Karpas-422 (cell line): ENCODE measurements around the gene LYRM4. TPM values are rescaled to one million over a fixed set of nuclear protein-coding genes. Genes with fewer than 3 reads are reported as not detected.

Experiments used
- DNase-seq: peaks from one replicate; pipeline ENCODE4 v3.0.0-alpha.2; 2015
- H2AFZ ChIP-seq: fragments of 200-600 bp; sonication (generic); 2 replicates; pipeline ENCODE4 v1.6.1; 2014; ENCODE audit warnings: antibody characterized with exemption, low read length, mixed read lengths
- H3K27ac ChIP-seq: fragments of 200-600 bp; sonication (generic); 2 replicates; pipeline ENCODE4 v1.5.1; 2014; ENCODE audit warnings: mild to moderate bottlenecking, low read length, moderate library complexity
- H3K27me3 ChIP-seq: fragments of 200-600 bp; sonication (generic); 2 replicates; pipeline ENCODE4 v1.6.1; 2014; ENCODE audit warnings: low read length, mixed read lengths
- H3K36me3 ChIP-seq: fragments of 200-600 bp; sonication (generic); 2 replicates; pipeline ENCODE4 v1.6.1; 2014; ENCODE audit warnings: low read length, mixed read lengths; ENCODE audit not compliant: insufficient read depth
- H3K4me1 ChIP-seq: fragments of 200-600 bp; sonication (generic); 2 replicates; pipeline ENCODE4 v1.6.1; 2014; ENCODE audit warnings: mild to moderate bottlenecking, low read length, mixed read lengths
- H3K4me2 ChIP-seq: fragments of 200-600 bp; sonication (generic); 2 replicates; pipeline ENCODE4 v1.6.1; 2014; ENCODE audit warnings: low read length, low read depth, mild to moderate bottlenecking; ENCODE audit not compliant: poor library complexity, severe bottlenecking
- H3K4me3 ChIP-seq: fragments of 200-600 bp; sonication (generic); 2 replicates; pipeline ENCODE4 v1.5.1; 2014; ENCODE audit warnings: mild to moderate bottlenecking, antibody characterized with exemption, low read length, mixed read lengths
- H3K79me2 ChIP-seq: fragments of 200-600 bp; sonication (generic); 2 replicates; pipeline ENCODE4 v1.6.1; 2014; ENCODE audit warnings: mild to moderate bottlenecking, low read length, mixed read lengths
- H3K9ac ChIP-seq: fragments of 200-600 bp; sonication (generic); 2 replicates; pipeline ENCODE4 v1.6.0; 2014; ENCODE audit warnings: low read length
- H3K9me2 ChIP-seq: fragments of 200-600 bp; sonication (generic), shearing (Covaris generic); replicated peaks from 2 replicates; pipeline ENCODE4 v1.6.0; 2014; ENCODE audit warnings: mild to moderate bottlenecking, low read length, moderate library complexity; ENCODE audit not compliant: insufficient read depth
- H3K9me3 ChIP-seq: fragments of 300-700, 200-600 bp; sonication (generic); 2 replicates; pipeline ENCODE4 v1.6.1; 2014; ENCODE audit warnings: low read length, mixed read lengths
- H4K20me1 ChIP-seq: fragments of 200-600 bp; sonication (generic); 2 replicates; pipeline ENCODE4 v1.6.1; 2014; ENCODE audit warnings: mild to moderate bottlenecking, antibody characterized with exemption, low read length, low read depth; ENCODE audit not compliant: insufficient read depth
- total RNA-seq: library from RNA; depleted of rRNA; stranded (reverse); fragments of >200 nt; shearing (Covaris generic); gene quantifications from 2 replicates; pipeline ENCODE4 v1.2.3, GENCODE V29; 2014; ENCODE audit warnings: low replicate concordance

Gene LYRM4
- total RNA-seq, 1 experiment from 2014 or later = 50.5 TPM

DNA sequence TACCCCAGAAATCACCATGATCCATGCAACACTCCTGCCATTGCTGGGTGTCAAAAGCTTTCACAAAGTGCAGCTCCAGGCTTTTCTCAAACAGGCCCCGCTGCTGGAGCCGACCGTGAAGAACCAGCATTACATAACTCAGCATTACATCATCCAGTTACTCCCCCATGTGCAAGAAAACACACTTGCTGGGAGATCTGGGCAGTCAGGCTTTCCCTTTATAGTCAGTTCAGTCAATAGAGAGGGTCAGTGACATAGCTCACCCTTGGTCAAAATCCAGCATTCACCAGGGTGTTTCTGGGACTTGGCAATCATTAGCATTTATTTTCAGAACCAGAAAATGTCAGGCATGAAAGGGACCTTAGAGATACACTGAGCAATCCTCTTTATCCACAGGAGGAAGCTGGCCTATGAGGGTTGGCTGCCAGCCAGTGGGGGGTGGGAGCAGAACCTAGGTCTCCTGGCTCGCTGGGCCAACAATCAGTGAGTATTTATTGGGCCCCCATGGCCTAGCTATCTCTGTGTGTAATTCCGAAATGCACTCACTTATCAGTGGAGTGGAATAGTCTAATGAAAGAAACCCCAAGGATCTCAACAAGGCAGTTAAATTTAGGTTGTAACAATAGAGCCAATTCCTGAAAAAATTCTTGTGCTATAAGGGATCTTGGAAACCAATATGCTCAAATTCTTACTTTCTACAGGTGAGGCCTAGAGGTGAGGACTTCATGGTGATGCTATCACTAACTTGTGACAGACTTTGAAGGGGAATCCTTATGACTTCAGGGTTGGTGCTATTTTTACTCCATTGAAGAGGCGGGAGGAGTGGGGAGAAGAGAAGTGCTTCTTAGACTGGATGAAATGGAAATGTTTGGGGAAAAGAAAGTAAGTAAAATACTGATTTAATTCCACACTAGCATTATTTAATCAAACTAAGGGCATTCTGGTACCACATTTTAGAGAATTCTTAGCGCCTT lies 54.6 kb downstream of the LYRM4 start:
- Histone ChIP-seq H2AFZ (no peak overlapping the region), H3K79me2 (peaks cover 16% of the 10 kb centered on the region), H3K9me2 (no peaks in the 10 kb centered on the region), H3K4me3 (no peak overlapping the region), H3K4me1 (no peaks in the 10 kb centered on the region), H3K9ac (no peak overlapping the region), H4K20me1 (no peaks in the 10 kb centered on the region), H3K4me2 (no peak overlapping the region), H3K36me3 (no peaks in the 10 kb centered on the region), H3K27me3 (no peaks in the 10 kb centered on the region), H3K9me3 (no peaks in the 10 kb centered on the region), H3K27ac (no peak overlapping the region)
- DNase-seq = no peak

DNA sequence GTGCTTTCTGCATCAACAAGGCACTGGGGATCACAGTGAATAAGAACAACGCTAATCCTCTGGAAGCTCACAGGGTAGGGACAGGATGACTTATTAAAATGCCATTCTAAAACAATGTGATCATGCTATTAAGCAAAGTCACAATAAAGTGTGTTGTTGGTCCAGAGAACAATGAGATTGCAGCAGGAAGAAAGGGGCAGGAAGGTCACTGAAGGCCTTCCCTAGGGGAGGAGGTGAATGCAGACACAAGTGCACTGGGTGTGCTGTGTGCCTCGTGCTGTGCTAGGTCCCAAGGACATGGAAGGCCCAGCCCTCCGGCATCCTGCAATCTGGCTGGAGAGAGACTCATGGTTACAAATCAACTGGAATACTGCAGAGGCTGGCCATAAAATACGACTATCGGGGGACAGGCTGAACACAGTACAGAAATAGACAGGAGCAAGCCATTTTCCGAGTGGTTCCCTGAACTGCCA lies 55.7 kb downstream of the LYRM4 start:
- Histone ChIP-seq H2AFZ (no peak overlapping the region), H3K79me2 (peaks cover 11% of the 10 kb centered on the region), H3K27me3 (no peaks in the 10 kb centered on the region), H3K9me2 (no peaks in the 10 kb centered on the region), H4K20me1 (no peaks in the 10 kb centered on the region), H3K9me3 (no peaks in the 10 kb centered on the region), H3K9ac (no peak overlapping the region), H3K4me1 (no peaks in the 10 kb centered on the region), H3K4me2 (no peak overlapping the region), H3K4me3 (no peak overlapping the region), H3K27ac (no peak overlapping the region), H3K36me3 (no peaks in the 10 kb centered on the region)
- DNase-seq = no peak

DNA sequence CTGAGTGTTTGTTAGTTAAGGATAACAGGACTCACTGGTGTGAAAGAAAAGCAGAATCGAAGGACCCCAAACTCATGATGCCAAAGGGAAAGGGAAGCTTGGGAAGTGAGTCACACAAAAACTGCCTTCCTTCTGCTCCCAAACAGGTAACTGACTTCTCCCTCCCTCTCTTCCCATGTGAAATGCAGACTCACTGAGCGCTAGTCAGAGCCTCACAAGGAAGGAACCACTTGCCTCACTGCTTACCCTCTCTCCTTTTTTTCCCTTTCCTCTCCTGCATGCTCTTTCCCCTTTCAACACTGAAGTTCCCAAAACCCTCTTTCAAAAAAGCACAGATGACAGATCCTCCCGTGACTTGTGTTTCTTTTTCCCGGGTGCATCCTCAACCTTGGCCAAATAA lies 56.4 kb downstream of the LYRM4 start:
- H3K4me1 ChIP-seq = no peaks in the 10 kb centered on the region
- no peaks in the 10 kb centered on the region for H3K36me3 ChIP-seq
- no peaks in the 10 kb centered on the region for H3K9me3 ChIP-seq
- H3K4me3 ChIP-seq = no peak overlapping the region
- H3K79me2 ChIP-seq = peaks cover 17% of the 10 kb centered on the region
- H3K27ac ChIP-seq = no peak overlapping the region
- no peak for DNase-seq
- no peak overlapping the region for H2AFZ ChIP-seq
- no peaks in the 10 kb centered on the region for H3K27me3 ChIP-seq
- no peaks in the 10 kb centered on the region for H4K20me1 ChIP-seq
- no peak overlapping the region for H3K9ac ChIP-seq
- H3K9me2 ChIP-seq = no peaks in the 10 kb centered on the region
- no peak overlapping the region for H3K4me2 ChIP-seq

DNA sequence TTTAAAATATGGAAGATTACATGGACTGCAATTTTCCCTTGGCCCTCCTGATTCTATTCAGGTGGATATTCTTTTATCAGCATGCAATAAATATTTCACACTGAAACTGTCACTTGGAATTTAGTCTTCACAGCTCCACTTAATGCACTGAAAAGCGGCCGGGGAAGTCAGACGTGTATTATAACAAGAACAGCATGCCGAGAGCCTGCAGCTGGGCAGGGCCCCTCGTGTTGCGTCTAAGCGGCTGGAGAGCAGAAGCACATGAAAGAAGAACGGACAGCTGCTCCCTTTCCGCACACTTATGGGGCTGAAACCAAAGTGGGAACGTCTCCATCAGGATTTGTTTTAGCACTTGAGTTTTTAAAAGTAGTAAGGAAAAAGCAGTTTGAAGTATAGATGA lies 57.2 kb downstream of the LYRM4 start:
- no peak for DNase-seq
- Histone ChIP-seq H3K4me2 (no peak overlapping the region), H4K20me1 (no peaks in the 10 kb centered on the region)

DNA sequence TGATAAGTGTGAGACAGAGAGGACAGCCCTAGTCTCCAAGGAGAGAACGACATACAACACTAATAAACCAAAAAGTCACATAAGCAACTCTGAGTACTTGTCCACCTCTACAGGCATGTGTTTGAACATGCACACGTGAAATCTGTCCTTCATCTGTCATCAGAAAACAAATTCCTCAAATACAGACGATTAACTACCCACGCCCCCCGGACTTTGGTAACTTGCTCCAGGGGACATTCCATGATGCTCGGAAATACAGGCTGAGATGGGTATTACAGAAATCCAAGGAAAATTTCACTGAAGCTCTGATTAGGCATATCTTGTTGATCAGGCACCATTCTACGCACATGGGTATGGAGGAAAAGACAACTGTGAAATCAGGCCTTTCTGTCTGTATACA lies 57.8 kb downstream of the LYRM4 start:
- Histone ChIP-seq H3K9me3 (no peaks in the 10 kb centered on the region), H4K20me1 (no peaks in the 10 kb centered on the region), H3K27me3 (no peaks in the 10 kb centered on the region), H3K9ac (no peak overlapping the region), H3K79me2 (peaks cover 25% of the 10 kb centered on the region), H2AFZ (no peak overlapping the region), H3K36me3 (no peaks in the 10 kb centered on the region), H3K4me2 (no peak overlapping the region), H3K9me2 (no peaks in the 10 kb centered on the region), H3K4me1 (no peaks in the 10 kb centered on the region), H3K4me3 (no peak overlapping the region), H3K27ac (no peak overlapping the region)
- no peak for DNase-seq

More for the DNA sequence above, 57.2 kb downstream of the LYRM4 start:
- Histone ChIP-seq H2AFZ (no peak overlapping the region), H3K4me3 (no peak overlapping the region), H3K27me3 (no peaks in the 10 kb centered on the region), H3K9me3 (no peaks in the 10 kb centered on the region), H3K79me2 (peaks cover 25% of the 10 kb centered on the region), H3K9me2 (no peaks in the 10 kb centered on the region), H3K4me1 (no peaks in the 10 kb centered on the region), H3K36me3 (no peaks in the 10 kb centered on the region), H3K27ac (no peak overlapping the region), H3K9ac (no peak overlapping the region)

DNA sequence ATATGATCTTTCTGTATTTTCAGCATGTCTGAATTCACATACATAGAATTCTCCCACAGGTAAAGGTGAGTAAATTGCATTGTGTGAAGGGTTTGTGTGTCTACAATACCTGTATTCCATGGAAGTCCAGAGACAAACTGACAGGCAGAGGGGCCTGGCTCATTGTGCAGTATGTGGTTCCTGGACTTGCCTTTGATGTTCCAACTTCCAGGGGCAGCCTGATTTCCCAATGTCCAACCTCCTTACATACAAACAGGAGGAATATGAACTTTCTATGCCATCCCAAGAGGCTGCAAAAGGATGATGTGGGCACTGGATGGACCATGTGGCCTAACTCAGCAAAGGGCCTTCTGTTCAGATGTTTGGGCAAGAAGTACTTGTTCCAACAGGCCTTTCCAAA lies 58.5 kb downstream of the LYRM4 start:
- no peak overlapping the region for H3K4me2 ChIP-seq
- no peaks in the 10 kb centered on the region for H3K4me1 ChIP-seq
- H3K27ac ChIP-seq = no peak overlapping the region
- no peak overlapping the region for H3K4me3 ChIP-seq
- no peak for DNase-seq
- H3K36me3 ChIP-seq = no peaks in the 10 kb centered on the region
- no peaks in the 10 kb centered on the region for H4K20me1 ChIP-seq
- H3K9ac ChIP-seq = no peak overlapping the region
- H3K27me3 ChIP-seq = no peaks in the 10 kb centered on the region
- H2AFZ ChIP-seq = no peak overlapping the region
- H3K9me2 ChIP-seq = no peaks in the 10 kb centered on the region
- H3K79me2 ChIP-seq = peaks cover 25% of the 10 kb centered on the region
- no peaks in the 10 kb centered on the region for H3K9me3 ChIP-seq

DNA sequence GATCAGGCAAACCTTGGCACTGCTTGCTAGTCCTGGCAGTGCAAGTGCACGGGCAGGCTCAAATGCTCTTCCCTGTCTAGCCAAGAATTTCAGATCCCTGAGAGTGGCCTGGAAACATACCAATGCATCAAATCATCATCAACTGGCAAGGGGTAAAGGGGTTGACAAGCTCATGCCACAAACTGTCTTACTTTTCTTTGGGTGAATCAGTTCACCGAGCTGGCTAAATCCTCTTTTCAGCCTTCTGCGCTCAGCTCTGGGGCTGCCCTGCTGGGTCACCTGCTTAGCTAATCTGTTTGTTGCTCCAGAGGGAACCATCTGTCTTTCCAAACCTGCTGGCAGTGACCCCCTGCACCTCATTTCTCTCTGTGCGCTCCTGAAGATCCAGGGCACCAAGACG lies 59.5 kb downstream of the LYRM4 start:
- Histone ChIP-seq H2AFZ (no peak overlapping the region), H4K20me1 (no peaks in the 10 kb centered on the region), H3K4me3 (no peak overlapping the region), H3K79me2 (peaks cover 25% of the 10 kb centered on the region), H3K9me3 (no peaks in the 10 kb centered on the region), H3K27me3 (no peaks in the 10 kb centered on the region), H3K4me2 (no peak overlapping the region), H3K9me2 (no peaks in the 10 kb centered on the region), H3K4me1 (no peaks in the 10 kb centered on the region), H3K9ac (no peak overlapping the region), H3K27ac (no peak overlapping the region), H3K36me3 (no peaks in the 10 kb centered on the region)
- DNase-seq = no peak

DNA sequence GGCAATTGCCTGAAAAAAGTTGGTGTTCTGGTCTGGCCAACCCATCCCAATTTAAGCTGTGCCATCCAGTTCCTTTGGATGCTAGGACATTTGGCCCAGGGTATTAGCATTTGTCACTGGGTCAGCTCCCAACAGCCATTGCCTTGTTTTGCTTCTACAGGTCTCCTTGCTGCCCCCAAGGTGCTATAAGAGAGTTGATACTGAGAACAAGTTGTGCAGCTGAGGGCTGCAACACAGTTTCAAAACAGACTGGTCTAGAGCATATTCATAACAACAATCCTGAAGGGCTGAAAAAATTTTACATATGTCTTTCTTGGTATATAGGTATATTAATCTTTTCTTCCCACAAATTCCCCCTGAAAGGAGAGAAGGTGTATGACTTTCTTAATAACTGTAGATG lies 61.0 kb downstream of the LYRM4 start:
- H3K4me3 ChIP-seq = no peak overlapping the region
- no peaks in the 10 kb centered on the region for H3K9me2 ChIP-seq
- peaks cover 21% of the 10 kb centered on the region for H3K79me2 ChIP-seq
- H4K20me1 ChIP-seq = no peaks in the 10 kb centered on the region
- no peak overlapping the region for H2AFZ ChIP-seq
- no peak overlapping the region for H3K27ac ChIP-seq
- H3K4me1 ChIP-seq = no peaks in the 10 kb centered on the region
- no peaks in the 10 kb centered on the region for H3K27me3 ChIP-seq
- no peaks in the 10 kb centered on the region for H3K9me3 ChIP-seq
- H3K36me3 ChIP-seq = no peaks in the 10 kb centered on the region
- H3K4me2 ChIP-seq = no peak overlapping the region
- no peak overlapping the region for H3K9ac ChIP-seq
- DNase-seq = no peak
